SK-N-MC (cell line): ENCODE data around the gene ERMAP.

Experiments used
- EZH2 ChIP-seq: fragments of 200-600 bp; sonication (generic); IDR thresholded peaks from one replicate; pipeline ENCODE4 v1.6.1; 2017; ENCODE audit warnings: antibody characterized with exemption
- FOXP2 ChIP-seq: optimal IDR thresholded peaks from 2 replicates; pipeline ENCODE3; 2011; ENCODE audit warnings: mild to moderate bottlenecking, moderate library complexity; ENCODE audit not compliant: insufficient read depth; ENCODE audit errors: extremely low read length, control extremely low read depth
- POLR2AphosphoS5 ChIP-seq: IDR thresholded peaks from 2 replicates; pipeline ENCODE4 v1.6.1; 2012; ENCODE audit warnings: mild to moderate bottlenecking, low read depth, low read length, borderline replicate concordance

DNA sequence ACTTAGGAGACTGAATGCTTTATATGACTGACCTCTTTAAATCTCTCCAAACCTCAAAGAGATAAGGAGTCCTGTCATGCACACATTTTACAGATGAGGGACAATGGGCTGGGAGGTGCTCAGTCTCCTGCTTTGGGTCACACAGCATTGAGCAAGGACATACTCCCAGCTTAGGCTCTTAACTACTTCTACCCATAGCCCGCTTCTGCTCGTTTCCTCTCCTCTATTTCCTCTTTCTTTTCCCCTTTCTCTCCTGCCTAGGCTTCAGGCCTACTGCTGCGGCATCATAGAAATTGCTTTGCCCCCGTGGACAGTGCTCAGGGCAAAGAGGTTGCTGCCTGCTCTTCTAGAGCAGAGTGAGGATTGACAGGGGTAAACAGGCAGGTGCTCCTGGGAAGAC lies 17.1 kb downstream of the ERMAP start:
- TF ChIP-seq POLR2AphosphoS5 (no peak), EZH2 (no peak), FOXP2 (no peak)
